COR-L47 (cell line): ENCODE measurements around the gene S100A4.
"Not testable (repeated sequence)": the region's sequence is repeated elsewhere in the genome, so short reads cannot be mapped to it uniquely, and the experiment has no call there.

Source experiments
- DNase-seq: peaks from one replicate; lab custom pipeline; 2025; lab: John Stamatoyannopoulos, UW

Gene S100A4

DNA sequence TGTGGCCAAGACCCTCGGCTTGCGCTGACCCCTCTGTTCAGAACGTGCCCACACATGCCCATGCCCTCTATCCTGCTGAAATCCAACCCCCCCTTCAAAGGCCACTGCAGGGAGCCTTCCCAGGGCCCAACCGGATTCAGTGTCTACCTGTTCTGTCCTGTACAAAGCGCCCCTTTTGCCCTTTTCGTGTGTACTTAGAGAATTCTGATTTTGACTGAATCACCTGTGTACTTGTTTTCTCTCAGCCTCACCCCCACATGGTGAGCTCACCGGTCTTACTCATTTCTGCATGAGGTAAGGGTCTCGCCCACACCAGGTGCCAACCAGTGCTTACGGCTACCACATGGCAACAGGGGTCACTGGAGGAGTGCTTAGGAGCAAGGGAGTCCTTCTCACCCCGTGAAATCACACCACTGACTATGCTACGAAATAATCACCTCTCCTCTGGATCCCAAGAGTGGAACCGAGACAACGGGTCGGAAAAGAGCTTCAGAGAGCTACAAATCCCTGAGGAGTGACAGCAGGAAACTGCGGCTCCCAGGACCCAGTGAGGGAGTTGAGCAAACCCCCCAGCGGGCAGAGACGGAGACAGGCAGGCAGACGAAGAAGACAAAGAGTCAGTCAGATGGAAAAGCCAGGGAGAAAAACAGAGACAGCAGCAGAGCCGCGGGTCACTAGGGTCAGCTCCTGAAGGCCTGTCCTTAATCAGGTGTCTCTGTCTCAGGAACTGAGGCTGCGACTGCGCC, 22.2 kb upstream of the S100A4 start:
- no peak for DNase-seq

DNA sequence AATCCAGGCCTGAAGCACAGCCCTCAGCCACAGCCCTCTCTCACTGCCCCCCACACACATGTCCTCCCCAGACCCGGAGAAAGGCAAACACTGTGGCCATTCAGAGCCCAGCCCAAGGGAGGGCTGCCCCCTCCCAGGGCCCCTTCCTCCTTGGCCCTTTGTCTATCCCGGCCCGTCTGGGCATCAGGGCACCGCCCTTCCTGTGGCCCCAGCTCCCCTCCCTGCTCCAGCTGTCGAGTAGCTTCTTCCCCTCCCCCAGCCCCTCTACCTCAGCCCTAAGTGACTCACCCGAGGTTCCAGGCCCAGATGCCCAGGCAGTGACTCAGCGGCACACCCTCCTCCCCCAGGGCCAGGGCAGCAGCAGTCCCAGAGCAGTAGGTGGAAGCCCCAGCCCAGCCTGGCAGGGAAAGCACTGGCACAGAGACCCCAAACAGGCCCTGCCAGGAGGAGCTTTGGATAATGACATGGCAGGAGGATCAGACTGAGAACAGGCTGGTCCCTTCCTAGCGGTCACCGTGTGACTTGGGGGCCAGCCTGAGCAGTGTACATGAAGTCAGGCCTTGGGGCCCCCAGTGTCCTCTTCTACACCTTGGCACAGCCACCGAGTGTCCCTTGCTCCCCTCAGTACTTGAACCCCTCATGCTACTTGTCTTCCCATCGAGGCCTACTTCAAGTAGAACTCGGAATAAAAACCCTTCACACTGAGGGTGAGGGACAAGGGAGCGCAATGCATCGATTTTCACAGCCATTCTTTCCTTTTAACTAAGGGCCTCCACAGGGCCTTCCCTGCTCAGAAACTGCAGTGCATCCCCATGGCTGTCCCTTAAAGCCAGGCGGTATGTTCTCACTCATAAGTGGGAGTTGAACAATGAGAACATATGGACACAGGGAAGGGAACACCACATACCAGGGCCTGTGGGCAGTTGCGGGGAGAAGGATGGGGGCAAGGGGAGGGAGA, 21.1 kb upstream of the S100A4 start:
- peak; percentile 69 for DNase-seq

DNA sequence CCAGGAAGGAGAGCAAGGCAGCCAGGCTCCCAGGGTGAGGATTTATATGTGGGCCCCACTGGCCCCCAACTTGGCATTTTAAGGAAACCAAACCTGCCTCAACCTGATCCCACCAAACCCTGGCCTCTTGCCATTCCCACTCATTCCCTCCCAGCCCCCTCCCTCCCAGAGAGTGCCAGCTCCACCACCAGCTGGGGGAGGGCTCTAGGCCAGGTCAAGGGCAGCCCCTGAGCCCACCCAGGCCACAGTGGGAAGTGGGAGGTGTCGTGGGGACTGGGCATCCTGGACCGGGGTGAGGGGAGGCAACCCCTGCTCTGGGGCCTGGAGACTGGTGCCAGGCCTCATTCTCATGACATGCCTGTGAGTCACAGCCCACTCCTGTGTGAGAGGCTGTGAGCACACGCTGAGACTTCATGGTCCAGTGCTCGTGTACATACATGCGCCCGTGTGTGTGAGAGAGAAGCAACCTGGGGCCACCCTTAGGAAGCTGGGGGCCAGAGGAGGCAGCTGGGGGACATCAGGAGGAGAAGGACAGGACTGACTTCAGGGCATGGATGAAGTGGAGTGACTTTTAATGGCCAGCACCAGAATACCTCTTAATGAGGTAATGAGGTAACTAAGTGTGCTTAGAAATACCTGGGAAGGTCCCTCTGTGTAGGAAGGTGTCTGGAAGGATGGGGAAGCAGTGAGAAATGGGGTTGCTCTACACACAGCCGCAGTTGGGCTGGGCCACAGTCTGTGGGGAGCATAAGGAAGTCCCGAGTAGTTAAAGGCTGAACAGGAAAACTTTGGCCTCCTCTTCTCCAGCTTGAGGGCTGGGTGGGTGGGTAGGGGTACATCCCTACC, 20.1 kb upstream of the S100A4 start, which contains the start of gene S100A2:
Gene S100A2 (minus strand): TSS at position 316 of the 846 bp plus-strand sequence. CDS start 1,967 bp downstream, outside the sequence.
- DNase-seq = no peak

DNA sequence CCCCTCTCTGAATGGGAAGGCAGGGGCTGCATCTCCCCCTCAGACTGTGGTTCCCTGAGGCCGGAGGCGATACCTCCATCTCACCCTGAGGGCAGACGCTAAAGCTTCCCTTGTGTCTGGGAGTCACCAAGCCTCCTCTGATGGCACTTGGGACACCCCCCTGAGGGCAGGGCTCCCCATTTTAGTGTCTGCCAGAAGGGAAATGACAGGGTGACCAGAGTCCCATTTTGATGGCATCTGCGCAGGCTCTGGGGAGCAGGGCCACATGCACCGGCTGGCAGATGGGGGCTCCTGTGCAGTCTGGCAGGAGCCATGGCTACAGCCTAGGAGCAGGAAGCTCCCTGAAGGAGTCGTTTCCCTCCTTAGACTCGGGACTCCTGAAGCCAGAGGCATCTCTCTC, 18.4 kb upstream of the S100A4 start:
- no peak for DNase-seq

DNA sequence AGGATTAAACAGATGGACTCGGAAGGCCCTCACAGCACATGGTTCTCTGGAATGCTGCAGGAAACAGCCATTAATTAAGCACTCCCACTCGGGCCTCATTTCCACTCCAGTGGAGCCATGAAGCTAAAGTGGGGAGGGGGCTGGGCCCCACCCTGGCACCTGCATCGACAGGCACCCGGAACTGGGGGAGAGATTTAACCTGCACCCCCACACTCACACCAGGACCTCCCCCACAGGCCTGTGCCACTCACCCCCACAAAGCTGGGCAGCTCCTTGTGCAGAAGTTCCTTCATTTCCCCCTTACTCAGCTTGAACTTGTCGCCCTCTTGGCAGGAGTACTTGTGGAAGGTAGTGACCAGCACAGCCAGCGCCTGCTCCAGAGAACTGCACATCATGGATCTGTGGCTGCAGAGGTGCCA, 17.9 kb upstream of the S100A4 start:
- DNase-seq = no peak

DNA sequence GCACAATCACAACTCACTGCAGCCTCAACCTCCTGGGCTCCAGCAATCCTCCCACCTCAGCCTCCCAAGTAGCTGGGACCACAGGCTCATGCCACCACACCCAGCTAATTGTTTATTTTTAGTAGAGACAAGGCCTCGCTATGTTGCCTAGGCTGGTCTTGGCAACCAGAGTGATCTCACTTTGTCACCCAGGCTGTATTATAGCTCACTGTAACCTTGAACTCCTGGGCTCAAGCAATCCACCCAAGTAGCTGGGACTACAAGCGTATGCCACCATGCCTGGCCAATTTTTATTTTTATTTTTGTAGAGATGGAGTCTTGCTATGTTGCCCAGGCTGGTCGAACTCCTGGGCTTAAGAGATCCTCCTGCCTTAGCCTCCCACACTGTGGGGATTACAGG, 16.4 kb upstream of the S100A4 start:
- DNase-seq = not testable (repeated sequence)

DNA sequence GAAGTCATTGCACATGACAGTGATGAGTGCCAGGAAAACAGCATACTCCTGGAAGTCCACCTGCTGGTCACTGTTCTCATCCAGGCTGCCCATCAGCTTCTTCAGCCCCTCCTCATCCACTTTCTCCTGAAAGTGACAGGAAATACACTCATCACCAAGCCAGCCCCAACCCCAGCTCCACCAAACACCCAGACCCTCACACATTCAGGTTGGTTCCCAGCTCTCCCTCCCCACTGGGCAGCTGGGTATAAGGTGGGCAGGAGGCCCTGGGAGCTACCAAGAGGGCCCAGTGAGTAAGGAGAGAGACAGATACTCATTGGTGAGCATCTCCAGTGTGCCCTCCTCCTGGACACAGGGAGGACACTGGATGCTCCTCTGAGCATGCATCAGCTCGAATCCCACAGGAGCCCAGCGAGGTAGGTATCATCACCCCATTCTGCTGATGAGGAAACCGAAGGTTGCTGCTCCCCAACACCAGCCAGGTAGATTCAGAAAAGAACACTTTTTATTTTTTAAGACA, 15.9 kb upstream of the S100A4 start:
- DNase-seq = no peak

DNA sequence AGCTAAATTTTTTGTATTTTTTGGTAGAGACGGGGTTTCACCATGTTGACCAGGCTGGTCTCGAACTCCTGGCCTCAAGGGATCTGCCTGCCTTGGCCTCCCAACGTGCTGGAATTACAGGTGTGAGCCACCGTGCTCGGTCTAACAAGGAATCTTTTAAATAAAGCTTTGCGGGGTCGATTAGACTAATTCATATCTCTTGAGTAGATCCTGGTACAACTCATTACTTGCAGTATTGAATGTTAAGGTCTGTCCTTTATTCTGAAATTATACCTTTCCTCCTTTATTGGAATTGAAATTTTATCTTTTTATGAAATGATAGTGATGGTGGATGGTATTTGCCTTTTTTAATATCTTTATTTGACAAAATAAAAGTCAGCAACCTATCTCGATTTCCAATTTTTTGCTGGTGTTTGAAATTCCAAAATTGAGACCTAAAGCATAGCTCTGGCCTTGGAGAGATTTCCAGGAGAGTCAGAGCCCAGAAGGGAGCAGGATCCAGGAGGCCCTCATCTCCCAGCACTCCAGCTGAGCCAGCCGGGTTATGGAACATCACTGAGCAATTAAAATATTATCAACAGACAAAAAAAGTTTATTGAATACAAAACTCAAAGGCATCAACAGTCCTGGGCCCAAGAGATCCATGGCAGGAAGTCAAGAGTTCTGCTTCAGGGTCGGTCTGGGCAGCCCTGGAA, 15.3 kb upstream of the S100A4 start:
- DNase-seq = no peak

DNA sequence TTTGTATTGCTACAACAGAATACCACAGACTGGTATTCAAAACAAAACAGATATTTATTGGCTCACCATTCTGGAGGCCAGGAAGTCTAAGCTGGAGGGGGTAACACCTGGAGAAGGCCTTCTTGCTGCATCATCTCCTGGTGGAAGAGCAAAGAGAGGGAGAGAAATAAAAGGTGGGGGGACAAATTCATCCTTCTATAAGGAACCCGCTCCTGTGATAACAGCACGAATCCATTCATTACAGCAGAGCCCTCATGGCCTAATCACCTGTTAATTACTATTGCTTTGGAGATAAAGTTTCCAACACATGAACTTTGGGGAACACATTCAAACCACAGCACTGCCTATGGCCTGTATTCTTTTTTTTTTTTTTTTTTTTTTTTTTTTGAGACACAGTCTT, 14.6 kb upstream of the S100A4 start:
- DNase-seq = no peak

DNA sequence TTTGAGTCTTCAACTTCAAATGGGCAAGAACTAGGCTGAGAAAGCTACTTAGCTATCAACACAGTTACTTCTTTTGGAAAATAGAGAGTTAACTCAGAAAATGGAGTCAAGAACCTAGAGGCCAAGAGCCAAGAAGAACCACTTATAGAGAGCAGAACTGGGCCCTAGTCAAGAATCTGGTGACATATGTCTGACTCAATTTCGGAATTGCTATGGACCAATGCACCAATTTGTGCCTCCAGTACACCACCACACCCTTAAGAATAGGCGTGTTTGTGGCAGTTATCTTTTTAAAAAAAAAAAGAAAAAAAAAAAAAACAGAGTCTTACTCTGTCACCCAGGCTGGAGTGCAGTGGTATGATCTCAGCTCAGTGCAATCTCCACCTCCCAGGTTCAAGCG, 12.3 kb upstream of the S100A4 start:
- DNase-seq = no peak

DNA sequence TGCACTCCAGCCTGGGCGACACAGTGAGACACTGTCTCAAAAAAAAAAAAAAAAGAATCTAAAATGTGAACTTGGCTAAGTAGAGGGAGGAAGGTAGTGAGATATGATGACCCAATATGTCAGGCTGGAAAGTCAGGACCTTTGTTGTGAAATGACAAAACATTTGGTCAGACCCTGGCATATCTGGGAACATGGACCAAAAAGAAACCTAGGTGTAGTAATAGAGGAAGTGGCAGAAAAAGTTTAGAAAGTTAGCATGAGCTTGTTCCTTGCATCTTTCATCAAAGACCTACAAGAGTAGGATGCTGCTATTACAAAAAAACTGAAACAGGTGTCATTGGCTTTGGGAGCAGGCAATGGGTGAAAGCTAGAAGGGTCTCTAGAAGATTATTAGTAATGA, 10.7 kb upstream of the S100A4 start:
- no peak for DNase-seq

DNA sequence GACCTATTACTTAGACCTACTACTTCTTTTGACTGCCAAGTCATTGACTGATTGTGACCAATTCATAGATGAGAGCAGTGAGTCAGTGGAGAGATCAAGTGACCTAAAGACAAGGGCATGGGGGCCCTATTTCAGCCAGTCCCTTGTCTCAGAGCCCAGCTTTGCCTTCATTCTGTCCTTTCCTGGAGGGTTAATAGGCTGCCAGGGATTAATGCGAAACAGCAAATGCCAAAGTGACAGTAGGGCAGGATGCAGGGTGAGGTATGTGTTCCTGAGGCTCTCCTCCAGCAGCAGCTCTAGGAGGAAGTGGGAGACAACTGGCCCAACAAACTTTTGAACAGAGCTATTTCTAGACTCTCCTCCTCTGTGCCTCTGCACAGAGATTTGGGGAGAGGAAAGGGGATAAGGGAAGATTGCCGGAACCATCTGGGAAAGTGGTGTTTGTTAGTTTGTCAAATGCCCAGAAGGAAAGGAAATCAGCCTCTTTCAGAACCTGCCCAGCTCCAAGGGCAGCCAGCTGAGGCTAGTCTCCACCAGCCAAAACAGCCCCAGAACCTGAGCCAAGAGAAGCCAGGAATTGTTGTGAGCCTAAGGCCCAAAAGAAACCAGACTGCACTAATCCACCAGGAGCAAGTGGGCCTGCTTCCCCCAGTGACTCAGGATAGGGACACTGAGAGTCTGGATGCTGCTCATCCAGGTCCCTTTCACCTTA, 8.4 kb upstream of the S100A4 start:
- no peak for DNase-seq

DNA sequence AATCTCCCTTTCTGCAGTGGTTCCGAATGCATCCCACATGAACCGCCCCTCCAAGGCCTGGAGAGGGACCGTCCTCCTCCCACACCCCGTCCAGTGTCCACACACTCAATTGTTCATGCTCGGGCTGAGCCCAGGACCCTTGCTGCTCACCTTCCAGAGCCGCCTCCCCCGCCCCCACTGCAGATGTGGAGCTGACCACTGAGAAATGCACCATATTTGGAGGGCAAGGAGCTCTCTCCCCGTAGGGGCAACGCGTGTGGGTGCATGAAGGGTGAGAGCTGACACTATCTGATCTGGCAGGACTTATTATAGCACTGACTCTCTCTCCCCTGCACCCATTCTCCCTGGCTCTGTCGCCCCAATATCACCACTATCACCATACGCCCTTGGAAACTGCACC, 7.5 kb upstream of the S100A4 start:
- no peak for DNase-seq

DNA sequence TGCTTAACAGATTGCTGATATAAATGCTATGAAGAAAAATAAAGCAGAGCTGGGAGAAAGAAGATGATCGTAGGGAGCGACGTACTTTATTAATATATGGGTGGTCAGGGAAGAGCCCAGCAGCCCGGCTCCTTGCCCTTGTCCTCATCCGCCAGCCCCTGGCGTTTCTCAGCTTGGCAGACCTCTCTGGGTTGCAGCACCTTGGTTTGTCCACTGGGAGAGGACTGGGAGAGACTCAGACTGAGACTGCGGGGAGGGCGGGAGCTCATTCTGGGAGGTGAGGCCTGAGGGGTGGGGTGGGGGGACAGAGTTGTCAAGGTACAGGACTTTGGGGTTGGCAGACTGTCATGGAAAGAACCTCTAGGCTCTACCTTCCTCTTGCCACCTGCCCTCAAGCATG, 6.7 kb upstream of the S100A4 start:
- no peak for DNase-seq

DNA sequence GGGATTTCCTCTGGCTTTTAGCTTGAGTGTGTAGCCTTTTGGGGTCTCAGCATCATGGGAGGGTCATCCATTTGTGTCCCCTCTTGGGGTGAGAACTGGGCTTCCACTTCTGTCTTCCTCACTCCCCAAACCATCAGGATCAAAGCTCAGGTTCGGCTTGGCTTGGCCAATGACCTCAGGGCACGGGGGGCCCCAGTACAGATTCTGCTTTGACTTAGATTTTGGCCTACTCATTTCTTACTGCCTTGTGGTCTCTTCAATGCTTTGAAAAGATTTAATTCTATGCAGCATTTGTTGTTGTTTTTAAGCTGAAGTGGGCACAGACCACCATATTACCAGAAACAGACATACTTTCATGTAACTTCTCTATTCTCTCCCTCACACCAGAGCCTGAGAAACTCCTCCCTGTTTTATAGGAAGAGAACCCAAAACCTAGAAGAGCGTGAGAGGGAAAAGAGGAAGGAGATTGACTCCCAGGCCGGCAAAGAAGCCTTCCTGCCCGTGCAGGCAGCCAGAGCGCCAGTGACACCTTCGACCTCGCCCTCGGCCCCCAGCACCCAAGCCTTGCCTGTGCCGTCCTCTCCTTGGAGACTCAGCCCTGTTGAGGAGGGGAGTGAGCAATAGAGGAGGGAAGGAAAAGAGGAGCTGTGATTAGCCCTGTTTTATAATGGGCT, 5.4 kb upstream of the S100A4 start:
- DNase-seq = no peak

DNA sequence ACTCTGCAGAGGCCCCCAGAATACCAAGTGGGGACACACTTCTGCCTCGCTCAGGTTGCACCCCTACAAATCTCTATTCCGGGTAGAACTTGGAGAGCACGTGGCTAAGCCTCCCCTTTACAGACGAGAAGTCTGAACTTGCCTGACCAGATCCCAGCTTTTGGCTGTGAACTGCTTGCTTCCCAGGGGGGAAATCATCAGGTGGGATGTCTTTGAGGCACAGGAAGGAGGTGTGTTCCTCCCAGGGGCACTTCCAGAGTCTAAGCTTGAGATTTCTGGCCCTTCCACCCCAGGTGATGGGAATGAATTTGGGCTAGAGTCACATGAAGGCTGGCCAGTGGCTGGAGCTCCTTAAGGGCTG, 4.8 kb upstream of the S100A4 start:
- no peak for DNase-seq

DNA sequence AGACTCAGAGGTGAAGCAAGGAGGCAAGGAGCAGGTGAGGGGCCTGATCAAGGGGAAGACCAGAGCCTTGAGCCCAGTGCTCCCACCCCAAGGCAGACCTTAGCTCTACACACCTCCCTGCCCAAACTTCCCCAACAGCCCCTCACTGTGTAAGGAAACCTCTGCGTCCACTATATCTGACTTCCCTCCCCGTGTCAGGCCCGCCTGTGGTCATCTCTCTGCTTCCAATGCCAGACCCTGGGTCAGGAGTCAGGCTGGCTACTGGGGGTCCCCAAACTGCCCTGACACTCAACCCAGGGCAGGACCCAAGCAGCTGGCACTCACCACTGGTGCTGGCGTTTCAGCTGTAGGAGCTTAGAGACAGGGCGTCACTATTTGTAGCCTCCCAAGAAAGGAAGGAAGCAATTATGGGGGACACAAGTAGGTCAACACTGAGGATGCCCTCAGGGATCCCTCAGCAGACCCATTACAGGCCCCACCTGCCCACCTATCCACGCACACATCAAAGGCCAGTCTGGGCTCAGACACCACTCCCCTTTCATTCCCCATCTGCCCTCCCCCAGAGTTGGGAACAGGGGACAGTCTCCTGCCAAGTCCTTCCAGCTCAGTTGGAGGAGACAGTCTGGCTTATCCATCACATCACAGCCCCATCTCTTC, 4.3 kb upstream of the S100A4 start:
- DNase-seq = no peak

DNA sequence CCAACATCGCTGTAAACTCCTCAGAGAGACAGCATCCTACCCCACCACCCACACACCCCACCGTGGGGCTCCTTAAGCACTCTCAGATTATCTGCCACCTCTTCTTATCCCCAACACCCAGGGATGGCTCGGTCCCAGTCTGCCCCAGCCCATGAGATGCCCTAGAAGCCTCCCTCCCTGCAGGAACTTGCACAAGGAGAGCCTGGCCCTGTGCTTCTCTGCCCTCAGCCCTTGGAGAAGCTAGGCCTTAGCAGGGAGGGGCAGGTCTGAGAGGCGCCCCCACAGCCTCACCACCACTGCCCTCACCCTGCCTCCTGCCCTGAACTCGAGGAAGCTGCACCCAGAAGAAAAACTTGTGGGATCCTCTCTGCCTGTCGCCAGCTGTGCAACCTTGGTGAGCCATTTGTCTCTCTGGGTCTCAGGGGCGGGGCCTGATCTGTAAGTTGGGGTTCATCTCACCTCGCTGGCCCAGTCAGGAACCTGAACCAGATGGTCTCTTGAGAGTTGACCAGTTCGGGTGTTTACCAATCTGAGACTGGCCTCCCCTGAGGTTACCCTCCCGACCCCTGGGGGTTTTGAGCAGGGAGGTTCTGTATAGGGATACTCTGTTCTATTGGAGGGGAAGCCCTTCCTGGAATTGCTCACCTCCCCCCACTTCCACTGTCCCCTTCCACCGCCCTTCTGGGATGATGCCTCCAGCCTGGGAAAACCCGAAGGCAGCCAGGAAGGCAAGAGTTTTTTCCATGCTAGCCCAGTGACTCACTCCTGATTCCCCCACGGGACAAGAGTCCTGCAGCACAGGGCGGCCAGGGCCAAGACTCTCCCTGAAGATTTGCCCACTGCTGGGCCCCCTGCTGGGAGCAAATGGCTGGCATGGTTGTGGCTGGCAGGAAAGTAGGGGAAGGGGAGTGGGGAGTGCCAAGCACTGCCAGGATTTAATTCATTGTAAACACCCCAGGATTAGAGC, 3.4 kb upstream of the S100A4 start, which contains the start of gene S100A3:
Gene S100A3 (minus strand): TSS at position 537 of the 967 bp plus-strand sequence. CDS start 773 bp downstream, outside the sequence.
- DNase-seq = no peak
